Middle frontal gyrus (tissue), 1 donor: Measurements from ENCODE around the gene TCF23.
"Not testable (repeated sequence)": the region's sequence is repeated elsewhere in the genome, so short reads cannot be mapped to it uniquely, and the experiment has no call there.

Experiments
- DNase-seq: peaks from one replicate; pipeline ENCODE4 v3.0.0-alpha.2; 2015; ENCODE audit warnings: low spot score; ENCODE audit errors: extremely low spot score

Gene TCF23

DNA sequence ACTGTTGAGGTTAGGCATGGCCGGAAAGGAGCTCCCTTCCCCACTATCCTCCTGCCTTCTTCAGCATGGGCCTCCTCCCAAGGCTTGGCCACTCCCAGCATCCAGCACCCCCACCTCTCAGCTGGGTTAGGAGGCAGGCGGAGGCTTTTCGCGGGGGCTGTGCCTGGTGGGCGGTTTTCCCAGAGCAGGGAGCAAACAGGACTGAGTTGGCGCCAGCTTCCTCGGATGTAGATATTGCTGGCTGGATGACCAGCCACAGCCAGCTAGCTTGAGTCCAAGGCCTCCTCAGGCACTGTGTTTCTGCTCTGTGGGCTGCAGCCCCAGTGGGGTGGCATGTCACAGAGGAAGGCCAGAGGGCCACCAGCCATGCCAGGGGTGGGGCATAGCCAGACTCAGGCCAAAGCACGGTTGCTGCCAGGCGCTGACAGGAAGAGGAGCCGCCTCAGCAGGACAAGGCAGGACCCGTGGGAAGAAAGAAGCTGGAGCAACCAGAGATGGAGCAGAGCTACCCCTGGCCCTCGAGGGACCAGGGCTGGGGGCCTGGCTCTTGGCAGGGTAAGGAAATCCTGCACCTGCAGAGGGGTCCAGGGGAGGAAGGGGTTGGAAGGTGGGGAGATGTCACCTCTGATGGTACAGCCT, at the start of gene TCF23:
Gene TCF23, plus strand, starts transcription at position 204 of the 639 bp plus-strand sequence. Its CDS starts 130 bp downstream, at position 334.
- DNase-seq = no peak

DNA sequence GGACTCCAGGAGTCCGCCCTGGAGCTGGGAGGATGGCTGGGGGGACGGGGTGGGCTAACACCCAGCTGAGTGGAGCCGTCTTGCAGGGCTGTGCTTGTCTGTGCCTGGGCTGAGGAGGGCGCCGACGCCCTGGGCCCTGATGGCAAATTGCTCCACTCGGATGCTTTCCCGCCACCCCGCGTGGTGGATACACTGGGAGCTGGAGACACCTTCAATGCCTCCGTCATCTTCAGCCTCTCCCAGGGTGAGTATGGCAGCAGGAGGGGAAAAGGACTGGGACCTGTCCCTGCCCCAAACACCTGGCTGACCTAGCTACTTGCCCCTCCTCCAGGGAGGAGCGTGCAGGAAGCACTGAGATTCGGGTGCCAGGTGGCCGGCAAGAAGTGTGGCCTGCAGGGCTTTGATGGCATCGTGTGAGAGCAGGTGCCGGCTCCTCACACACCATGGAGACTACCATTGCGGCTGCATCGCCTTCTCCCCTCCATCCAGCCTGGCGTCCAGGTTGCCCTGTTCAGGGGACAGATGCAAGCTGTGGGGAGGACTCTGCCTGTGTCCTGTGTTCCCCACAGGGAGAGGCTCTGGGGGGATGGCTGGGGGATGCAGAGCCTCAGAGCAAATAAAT, 49.4 kb upstream of the TCF23 start:
- no peak for DNase-seq

DNA sequence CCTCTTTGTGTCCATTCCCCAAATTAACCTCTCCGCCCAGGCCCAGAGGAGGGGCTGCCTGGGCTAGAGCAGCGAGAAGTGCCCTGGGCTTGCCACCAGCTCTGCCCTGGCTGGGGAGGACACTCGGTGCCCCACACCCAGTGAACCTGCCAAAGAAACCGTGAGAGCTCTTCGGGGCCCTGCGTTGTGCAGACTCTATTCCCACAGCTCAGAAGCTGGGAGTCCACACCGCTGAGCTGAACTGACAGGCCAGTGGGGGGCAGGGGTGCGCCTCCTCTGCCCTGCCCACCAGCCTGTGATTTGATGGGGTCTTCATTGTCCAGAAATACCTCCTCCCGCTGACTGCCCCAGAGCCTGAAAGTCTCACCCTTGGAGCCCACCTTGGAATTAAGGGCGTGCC, 48.8 kb upstream of the TCF23 start:
- no peak for DNase-seq

DNA sequence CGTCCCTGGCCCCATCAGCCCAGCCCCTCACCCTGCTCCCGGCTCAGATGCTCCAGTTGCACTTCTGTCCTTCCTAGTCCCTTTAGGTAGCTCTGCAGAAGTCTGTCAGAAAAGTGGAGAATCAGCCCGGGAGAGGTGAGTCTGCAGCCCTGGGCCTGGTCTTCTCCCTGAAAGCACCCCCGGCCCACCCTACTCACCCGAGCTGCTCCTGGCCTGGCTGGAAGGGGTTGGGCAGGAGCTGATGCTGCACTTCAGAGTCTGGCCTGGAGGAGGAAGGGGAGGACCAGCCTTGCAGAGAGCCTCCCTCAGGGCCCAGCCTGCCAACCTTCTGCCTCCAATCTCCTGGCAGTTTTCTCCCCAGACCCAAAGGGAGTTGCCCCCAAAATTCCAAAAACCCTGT, 46.5 kb upstream of the TCF23 start:
- DNase-seq = no peak

DNA sequence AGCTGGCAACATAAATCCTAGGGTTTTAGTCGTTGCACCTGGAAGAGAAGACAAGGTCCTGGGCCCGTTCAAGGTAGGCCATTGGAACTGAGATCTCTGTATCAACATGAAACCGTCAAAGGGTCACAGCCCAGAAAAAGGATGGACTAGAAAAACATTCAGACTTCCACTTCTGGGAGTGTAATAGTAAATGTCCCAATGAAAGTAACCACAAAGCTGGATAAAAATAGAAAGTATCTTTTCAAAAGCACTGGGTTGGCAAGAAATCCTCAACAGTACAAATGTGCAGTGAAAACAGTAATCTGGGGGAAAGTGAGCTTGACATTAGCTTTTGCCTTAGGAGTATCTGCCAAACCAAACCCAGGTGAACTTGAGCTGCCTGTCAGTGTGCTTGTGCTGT, 42.8 kb upstream of the TCF23 start:
- DNase-seq = no peak

DNA sequence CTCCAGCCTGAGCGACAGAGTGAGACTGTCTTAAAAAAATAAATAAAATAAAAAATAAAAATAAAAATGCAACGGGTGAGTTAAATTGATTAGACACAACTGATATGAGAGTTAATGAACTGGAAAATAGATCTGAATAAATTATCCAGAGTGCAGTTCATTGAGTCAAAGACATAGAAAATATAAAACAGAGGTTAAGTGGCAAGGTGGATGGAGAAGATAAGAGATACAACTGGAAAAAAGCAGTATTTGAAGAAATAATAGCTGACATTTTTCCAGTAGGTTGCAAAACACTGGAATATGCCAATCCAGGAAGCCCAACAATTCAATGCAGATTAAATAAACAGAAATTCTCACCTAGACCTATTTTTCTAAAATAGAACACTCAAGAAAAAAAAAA, 40.6 kb upstream of the TCF23 start:
- no peak for DNase-seq

DNA sequence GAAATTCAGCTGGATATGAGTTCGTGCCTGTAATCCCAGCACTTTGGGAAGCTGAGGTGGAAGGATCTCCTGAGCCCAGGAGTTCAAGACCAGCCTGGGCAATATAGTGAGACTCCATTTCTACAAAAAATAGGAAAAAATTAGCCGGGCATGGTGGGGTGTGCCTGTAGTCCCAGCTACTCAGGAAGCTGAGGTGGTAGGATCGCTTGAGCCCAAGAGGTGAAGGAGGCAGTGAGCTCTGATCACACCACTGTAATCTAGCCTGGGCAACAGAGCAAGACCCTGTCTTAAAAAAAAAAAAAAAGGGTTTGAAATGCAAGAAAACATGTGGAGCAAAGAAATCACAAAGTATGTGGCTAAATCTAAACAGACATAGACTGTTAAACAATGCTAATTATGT, 39.7 kb upstream of the TCF23 start:
- DNase-seq = no peak

DNA sequence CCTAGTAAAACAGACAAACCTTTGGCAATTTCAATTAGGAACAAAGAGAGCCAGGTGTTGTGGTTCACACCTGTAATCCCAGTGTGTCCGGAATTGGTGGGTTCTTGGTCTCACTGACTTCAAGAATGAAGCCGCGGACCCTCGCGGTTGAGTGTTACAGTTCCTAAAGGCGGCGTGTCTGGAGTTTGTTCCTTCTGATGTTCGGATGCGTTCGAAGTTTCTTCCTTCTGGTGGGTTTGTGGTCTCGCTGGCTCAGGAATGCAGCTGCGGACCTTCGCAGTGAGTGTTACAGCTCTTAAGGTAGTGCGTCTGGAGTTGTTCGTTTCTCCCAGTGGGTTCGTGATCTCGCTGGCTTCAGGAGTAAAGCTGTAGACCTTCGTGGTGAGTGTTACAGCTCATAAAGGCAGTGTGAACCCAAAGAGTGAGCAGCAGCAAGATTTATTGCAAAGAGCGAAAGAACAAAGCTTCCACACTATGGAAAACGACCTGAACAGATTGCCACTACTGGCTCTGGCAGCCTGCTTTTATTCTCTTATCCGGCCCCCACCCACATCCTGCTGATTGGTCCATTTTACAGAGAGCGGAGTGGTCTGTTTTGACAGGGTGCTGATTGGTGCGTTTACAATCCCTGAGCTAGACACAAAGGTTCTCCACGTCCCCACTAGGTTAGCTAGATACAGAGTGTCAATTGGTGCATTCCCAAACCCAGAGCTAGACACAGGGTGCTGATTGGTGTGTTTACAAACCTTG, 38.0 kb upstream of the TCF23 start:
- not testable (repeated sequence) for DNase-seq

DNA sequence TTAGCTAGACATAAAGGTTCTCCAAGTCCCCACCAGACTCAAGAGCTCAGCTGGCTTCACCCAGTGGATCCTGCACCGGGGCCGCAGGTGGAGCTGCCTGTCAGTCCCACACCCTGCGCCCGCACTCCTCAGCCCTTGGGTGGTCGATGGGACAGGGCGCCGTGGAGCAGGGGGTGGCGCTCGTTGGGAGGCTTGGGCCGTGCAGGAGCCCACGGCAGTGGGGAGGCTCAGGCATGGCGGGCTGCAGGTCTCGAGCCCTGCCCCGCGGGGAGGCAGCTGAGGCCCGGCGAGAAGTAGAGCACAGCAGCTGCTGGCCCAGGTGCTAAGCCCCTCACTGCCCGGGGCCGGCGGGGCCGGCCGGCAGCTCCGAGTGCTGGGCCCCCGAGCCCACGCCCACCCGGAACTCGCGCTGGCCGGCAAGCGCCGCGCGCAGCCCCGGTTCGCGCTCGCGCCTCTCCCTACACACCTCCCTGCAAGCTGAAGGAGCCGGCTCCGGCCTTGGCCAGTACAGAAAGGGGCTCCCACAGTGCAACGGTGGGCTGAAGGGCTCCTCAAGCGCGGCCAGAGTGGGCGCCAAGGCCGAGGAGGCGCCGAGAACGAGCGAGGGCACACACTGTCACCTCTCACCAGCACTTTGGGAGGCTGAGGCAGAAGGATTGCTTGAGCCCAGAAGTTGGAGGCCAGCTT, 37.3 kb upstream of the TCF23 start:
- not testable (repeated sequence) for DNase-seq

DNA sequence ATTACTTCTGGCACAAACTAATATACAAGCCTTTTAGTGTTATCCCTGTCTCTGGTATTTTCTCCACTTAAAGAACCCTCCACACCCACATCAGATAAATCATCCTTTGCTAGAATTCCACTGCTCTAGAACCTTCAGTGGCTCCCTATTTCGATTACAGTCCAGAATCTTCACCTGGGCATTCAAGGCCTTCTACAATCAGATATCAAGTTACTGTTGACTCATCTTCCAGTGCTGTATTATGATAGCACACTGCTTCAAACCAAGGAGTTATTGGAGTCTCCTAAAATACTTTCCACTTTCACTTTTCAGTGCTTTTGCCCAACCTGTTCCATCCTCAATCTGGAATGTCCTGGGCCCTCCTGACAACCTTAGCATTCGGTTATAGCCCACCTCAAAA, 33.3 kb upstream of the TCF23 start:
- DNase-seq = no peak

DNA sequence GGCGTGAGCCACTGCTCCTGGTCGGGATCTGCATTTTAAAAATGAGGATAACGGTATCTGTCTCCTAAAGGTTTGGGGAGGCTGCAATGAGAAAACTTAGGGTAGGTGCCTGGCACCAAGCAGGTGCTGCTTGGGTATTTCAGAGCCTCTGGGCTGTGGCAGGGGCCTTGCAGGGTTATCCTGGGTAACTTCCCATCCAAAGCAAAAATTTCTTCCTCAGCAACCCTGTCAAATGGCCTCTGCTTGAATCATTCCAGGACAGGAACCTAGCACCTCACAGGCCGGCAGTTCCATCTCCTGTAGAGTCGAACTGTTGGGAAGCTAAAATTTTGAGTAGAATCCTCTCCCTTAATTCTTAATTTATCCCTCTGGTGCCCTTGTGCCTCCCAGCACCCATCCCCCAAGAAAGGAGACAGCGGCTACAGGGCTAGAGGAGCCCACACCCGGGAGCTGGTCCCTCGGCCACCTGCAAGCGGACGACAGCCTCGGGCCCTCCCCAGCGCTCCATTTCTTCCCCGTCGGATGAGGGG, 30.7 kb upstream of the TCF23 start:
- DNase-seq = no peak

DNA sequence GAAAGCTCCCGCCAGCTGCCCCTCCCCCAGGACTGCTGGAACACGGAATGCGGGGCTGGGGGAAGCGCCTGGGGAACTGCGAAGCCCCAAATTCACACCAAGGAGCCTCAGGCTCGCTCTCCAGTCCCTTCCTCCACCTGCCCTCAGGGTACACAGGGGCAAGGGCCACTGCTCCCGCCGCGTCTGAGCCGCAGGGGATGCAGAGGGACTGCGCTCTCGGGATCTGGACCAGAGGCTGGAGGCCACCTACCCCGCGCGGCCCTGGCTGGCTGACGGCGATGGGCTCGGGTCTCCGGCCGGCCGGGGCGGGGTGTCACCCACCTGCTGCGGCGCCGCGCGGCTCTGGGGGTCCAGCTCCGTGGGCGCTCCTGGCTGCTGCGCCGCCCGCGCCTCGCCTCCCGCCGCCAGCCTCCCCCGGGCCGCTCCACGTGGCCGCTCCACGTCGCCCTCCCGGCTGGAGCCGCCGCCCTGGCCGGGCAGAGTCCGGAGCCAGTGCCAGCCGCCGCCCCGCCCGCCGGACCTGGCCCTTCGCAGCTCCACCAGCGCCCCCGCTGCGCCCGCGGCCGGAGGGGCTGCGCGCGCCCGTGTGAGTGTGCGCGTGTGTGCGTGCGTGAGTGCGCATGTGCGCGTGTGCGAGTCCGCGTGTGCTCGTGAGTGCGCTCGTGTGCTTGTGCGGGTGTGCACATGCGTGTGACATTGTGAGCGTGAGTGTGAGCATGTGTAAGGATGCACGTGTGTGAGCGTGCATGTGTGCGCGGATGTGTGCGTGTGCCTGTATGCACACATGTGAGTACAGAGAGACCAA, 30.1 kb upstream of the TCF23 start, which contains the start of gene CGREF1:
Gene CGREF1, minus strand, starts transcription at position 604 of the 805 bp plus-strand sequence. CDS start 14,762 bp downstream, outside the sequence.
- DNase-seq = no peak

DNA sequence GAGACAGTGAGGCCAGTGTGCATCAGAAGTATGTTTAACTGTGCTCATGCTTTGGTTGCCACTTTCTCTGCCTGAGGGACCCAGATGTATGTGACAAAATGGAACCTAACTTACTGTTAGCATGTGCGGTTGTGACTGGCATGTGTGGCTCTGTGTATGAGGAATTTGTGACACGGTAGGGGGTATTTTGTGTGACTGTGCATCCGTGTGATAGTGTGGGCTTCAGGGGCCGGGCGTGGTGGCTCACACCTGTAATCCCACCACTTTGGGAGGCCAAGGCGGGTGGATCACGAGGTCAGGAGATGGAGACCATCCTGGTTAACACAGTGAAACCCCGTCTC, 29.5 kb upstream of the TCF23 start:
- not testable (repeated sequence) for DNase-seq

DNA sequence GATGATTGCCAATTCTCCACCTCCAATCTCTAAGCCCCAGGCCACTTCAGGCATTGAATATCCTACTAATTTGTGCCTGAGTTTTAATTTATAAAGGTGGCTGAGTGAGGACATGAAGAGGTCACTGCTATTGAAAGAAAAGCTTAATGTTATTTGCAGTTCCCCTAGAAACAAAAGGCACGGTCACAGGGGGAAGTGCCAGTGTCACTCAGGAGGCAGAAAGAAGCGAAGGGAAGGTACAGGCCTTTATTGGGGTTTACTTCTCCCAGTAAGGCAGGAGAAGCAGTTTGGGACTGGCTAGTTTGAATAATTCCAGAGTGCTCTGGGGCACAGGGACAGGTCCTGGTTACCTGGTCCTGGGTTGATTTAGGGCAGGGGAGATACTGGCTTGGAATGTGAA, 26.9 kb upstream of the TCF23 start:
- DNase-seq = no peak

DNA sequence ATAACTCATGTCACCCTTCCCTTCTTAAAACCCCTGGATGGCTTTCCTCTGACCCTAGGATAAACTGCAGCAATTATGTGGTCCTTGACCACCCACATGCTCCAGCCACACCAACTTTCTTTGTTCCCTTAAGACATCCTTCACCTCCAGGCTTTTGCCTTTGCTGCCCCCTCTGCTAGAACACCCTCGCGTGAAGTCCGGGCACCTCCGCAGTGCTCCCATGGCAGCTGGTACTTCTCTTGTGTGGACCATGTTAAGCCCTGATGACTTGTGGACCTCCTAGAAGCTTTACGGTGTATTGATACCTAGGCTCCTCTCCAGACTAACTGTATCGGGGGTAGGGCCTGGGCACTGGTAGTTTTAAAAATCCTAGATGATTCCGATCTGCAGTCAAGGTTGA, 26.0 kb upstream of the TCF23 start:
- no peak for DNase-seq

DNA sequence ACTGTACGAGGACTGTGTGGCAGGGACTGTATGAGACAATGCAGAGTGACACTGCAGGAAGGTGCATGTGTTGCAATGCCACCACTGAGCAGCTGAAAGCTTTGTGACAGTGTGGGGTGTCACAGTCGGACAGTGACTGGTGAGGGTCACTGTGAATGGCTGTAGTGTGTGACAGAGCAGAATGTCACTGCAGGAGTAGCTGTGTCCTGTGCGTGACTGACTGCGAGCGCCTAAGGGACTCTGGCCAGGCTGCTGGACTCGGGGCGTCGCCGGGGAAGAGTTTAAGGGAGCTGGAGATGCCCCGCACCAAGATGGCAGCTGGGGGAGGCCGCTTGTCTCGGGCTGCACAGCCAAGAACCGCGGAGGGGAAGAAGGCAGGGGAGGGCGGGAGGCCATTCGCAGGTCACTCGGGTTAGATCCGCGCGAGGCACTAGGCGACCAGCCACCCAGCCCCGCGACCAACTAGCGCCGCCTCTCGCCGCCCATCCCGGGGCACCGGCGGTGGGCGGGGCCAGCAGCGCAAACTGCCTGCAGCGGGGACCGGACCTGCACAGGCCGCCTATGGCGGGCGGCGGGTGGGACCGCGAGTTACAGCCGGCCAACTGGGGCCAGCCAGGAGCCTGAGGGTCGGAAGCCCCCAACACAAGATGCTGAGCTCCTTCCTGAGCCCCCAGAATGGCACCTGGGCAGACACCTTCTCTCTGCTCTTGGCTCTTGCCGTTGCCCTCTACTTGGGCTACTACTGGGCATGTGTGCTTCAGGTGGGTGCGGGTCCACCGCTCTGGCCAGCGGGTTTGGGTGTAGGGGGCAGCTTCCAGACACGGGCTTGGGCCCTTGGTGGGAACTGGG, 25.3 kb upstream of the TCF23 start, which contains the start of gene ABHD1:
Gene ABHD1, plus strand, starts transcription at position 514 of the 849 bp plus-strand sequence. Its CDS starts 134 bp downstream, at position 648.
- DNase-seq = no peak

DNA sequence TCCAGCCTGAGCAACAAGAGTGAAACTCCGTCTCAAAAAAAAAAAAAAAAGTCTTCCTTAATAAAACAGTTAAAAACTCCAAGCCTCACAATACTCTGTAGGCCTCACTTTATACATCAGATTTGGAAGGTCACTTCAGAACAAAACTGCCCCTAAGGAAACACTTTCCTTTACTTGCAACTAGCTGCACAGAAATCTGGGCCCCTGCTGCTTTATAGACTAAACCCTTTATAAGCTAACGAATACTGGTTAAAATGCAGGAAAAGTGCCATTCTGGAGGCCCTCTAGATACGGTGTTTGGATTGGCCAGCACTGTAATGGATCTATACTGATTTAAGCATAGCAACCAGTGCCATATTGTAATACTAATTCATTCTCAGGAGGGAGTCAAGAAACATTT, 23.7 kb upstream of the TCF23 start:
- DNase-seq = no peak

DNA sequence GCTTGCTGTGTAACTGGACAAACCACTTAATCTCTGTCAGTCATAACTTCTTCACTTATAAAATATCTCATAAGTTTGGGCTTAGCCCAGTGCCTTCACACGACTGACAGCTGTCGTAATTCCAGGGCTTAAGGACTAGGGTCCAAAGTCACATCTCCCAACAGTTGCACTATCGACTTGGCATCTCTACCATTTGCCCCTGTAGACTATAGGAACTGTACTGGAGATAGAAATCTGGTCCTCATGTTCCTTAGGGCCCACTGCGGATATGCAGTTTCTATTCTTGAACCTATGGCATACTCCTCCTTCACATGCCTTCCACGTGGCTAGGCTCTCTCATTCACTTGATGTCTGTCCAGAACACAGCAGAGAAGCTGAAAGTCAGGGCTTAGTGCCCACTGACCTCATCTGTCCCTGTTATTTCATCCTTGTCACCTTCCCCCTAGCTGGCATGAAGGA, 22.5 kb upstream of the TCF23 start:
- DNase-seq = no peak

DNA sequence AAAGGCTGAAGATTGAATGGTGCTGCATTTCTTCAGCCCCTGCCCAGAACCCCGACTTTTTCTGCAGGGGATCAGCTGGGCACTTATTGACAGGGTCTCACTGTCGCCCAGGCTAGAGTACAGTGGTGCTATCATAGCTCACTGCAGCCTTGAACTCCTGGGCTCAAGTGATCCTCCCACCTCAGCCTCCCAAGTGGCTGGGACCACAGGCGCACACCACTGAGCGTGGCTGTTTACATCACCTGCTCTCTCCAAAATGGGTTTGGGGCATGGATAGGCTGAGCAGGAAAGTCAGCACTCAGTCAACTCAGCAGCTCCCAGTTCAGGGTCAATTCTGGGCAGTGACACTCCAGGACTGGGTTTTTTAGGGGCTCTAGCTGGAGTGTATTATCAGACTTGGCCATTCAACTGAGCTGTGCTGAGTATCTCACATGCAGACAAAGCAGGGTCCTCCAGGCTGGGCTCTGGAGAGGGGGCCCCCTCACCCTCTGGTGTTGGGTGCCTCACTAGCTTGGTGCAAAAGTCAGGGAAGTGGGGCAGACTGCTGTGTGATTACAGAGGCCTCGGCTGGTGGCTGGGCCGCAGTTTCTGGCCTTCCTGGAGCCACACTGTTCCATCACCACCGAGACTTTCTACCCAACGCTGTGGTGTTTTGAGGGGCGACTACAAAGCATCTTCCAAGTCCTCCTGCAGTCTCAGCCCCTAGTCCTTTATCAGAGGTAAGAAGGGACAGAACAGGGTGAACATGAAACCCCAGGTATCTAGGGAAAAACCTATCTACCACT, 20.7 kb upstream of the TCF23 start:
- no peak for DNase-seq
